Neural cell (in vitro differentiated cells): ENCODE measurements around the gene CNTNAP5. TPM values are rescaled to one million over a fixed set of nuclear protein-coding genes. Genes with fewer than 3 reads are reported as not detected.

Experiments used
- H2AFZ ChIP-seq: fragments of 200-600, 300-800 bp; sonication (generic), shearing (Covaris generic); 2 replicates; pipeline ENCODE4 v1.6.0; 2014; ENCODE audit warnings: low read depth, mild to moderate bottlenecking, antibody characterized with exemption, low read length, moderate library complexity
- H3F3A ChIP-seq: fragments of 200-600 bp; shearing (Covaris generic); 2 replicates; pipeline ENCODE4 v1.6.1; 2016; ENCODE audit warnings: mild to moderate bottlenecking, moderate library complexity, mixed read lengths, antibody characterized with exemption, low read length; ENCODE audit not compliant: insufficient read depth, poor library complexity, severe bottlenecking
- H3K27ac ChIP-seq: fragments of 200-600, 300-800 bp; sonication (generic), shearing (Covaris generic); 2 replicates; pipeline ENCODE4 v1.5.1; 2014; ENCODE audit warnings: mild to moderate bottlenecking, low read length, moderate library complexity
- H3K27me3 ChIP-seq: fragments of 300-800, 200-600 bp; sonication (generic), shearing (Covaris generic); 2 replicates; pipeline ENCODE4 v1.6.0; 2014; ENCODE audit warnings: mild to moderate bottlenecking, low read depth, low read length, moderate library complexity; ENCODE audit not compliant: insufficient read depth
- H3K36me3 ChIP-seq: fragments of 300-800, 200-600 bp; sonication (generic), shearing (Covaris generic); 2 replicates; pipeline ENCODE4 v1.5.1; 2014; ENCODE audit warnings: mild to moderate bottlenecking, antibody characterized with exemption, low read length, moderate library complexity; ENCODE audit not compliant: insufficient read depth
- H3K4me2 ChIP-seq: fragments of 300-800, 200-600 bp; sonication (generic), shearing (Covaris generic); 2 replicates; pipeline ENCODE4 v1.6.0; 2014; ENCODE audit warnings: mild to moderate bottlenecking, low read length
- H3K4me3 ChIP-seq: fragments of 300-800, 200-600 bp; sonication (generic), shearing (Covaris generic); 2 replicates; pipeline ENCODE4 v1.5.1; 2014; ENCODE audit warnings: mild to moderate bottlenecking, low read length, moderate library complexity
- H3K79me2 ChIP-seq: fragments of 200-600 bp; shearing (Covaris generic); replicated peaks from 2 replicates; pipeline ENCODE4 v1.6.0; 2014; ENCODE audit warnings: mild to moderate bottlenecking, low read length, moderate library complexity; ENCODE audit not compliant: insufficient read depth
- H3K9ac ChIP-seq: fragments of 300-800, 200-600 bp; sonication (generic), shearing (Covaris generic); 2 replicates; pipeline ENCODE4 v1.6.1; 2016; ENCODE audit warnings: mild to moderate bottlenecking, low read length, mixed read lengths
- H3K9me2 ChIP-seq: fragments of 200-600 bp; shearing (Covaris generic); 2 replicates; pipeline ENCODE4 v1.6.1; 2016; ENCODE audit warnings: mild to moderate bottlenecking, low read length, mixed read lengths; ENCODE audit not compliant: insufficient read depth
- H3K9me3 ChIP-seq: fragments of 200-600, 300-800 bp; sonication (generic), shearing (Covaris generic); 2 replicates; pipeline ENCODE4 v1.6.1; 2016; ENCODE audit warnings: mild to moderate bottlenecking, mixed run types, low read length, moderate library complexity, mixed read lengths
- H4K20me1 ChIP-seq: fragments of 200-600 bp; shearing (Covaris generic); 2 replicates; pipeline ENCODE4 v1.6.1; 2016; ENCODE audit warnings: mild to moderate bottlenecking, mixed run types; ENCODE audit not compliant: insufficient read depth
- CTCF ChIP-seq: fragments of 450-650 bp; IDR thresholded peaks from 2 replicates; pipeline ENCODE4 v1.5.1; 2014; ENCODE audit warnings: antibody characterized with exemption, mild to moderate bottlenecking, moderate library complexity; ENCODE audit not compliant: poor library complexity, severe bottlenecking
- EP300 ChIP-seq: fragments of 450-650 bp; conservative IDR thresholded peaks from 2 replicates; pipeline ENCODE4 v1.6.1; 2014; ENCODE audit warnings: antibody characterized with exemption, mild to moderate bottlenecking, moderate library complexity; ENCODE audit not compliant: poor library complexity, severe bottlenecking
- EZH2 ChIP-seq: fragments of 200-600, 300-800 bp; shearing (Covaris generic), sonication (generic); IDR thresholded peaks from 2 replicates; pipeline ENCODE4 v1.6.1; 2014; ENCODE audit warnings: antibody characterized with exemption, low read length, borderline replicate concordance, mild to moderate bottlenecking; ENCODE audit not compliant: insufficient read depth, poor library complexity, severe bottlenecking
- MXI1 ChIP-seq: fragments of 450-650 bp; conservative IDR thresholded peaks from 2 replicates; pipeline ENCODE4 v1.6.1; 2014; ENCODE audit warnings: antibody characterized with exemption, mild to moderate bottlenecking; ENCODE audit not compliant: poor library complexity, severe bottlenecking
- POLR2AphosphoS5 ChIP-seq: IDR thresholded peaks from 2 replicates; pipeline ENCODE4 v1.6.1; 2012
- RAD21 ChIP-seq: fragments of 450-650 bp; conservative IDR thresholded peaks from 2 replicates; pipeline ENCODE4 v1.6.1; 2014; ENCODE audit warnings: antibody characterized with exemption, mild to moderate bottlenecking, moderate library complexity
- REST ChIP-seq: IDR thresholded peaks from 2 replicates; pipeline ENCODE4 v1.6.1; 2012; ENCODE audit warnings: borderline replicate concordance
- SMC3 ChIP-seq: fragments of 450-650 bp; conservative IDR thresholded peaks from 2 replicates; pipeline ENCODE4 v1.6.1; 2014; ENCODE audit warnings: antibody characterized with exemption, mild to moderate bottlenecking, moderate library complexity; ENCODE audit not compliant: poor library complexity
- TAF1 ChIP-seq: IDR thresholded peaks from 2 replicates; pipeline ENCODE4 v1.6.1; 2012; ENCODE audit warnings: low read depth
- polyA plus RNA-seq: library from polyadenylated mRNA; depleted of rRNA; stranded (reverse); fragments of >200 nt; gene quantifications from 2 replicates; pipeline ENCODE4 v1.2.3, GENCODE V29; 2014

CNTNAP5 gene
- polyA plus RNA-seq, 1 donor from 2014 or later, result 19.3 TPM

GRCh38 chr2:124582387-124582786 lies 557.3 kb downstream of the CNTNAP5 start:
- Histone ChIP-seq H3K9ac (no peak overlapping the region), H3K79me2 (no peaks in the 10 kb centered on the region), H3K27ac (no peak overlapping the region), H3K4me2 (no peak overlapping the region), H2AFZ (no peak overlapping the region), H3K27me3 (no peaks in the 10 kb centered on the region), H3K9me3 (no peaks in the 10 kb centered on the region), H3K9me2 (no peaks in the 10 kb centered on the region), H4K20me1 (no peaks in the 10 kb centered on the region), H3F3A (no peaks in the 10 kb centered on the region), H3K36me3 (no peaks in the 10 kb centered on the region), H3K4me3 (no peak overlapping the region)
- TF ChIP-seq REST (no peak), EZH2 (no peak), CTCF (no peak), POLR2AphosphoS5 (no peak), RAD21 (no peak), MXI1 (no peak), EP300 (no peak), TAF1 (no peak), SMC3 (no peak)

- H3K9me2 ChIP-seq, result no peaks in the 10 kb centered on the region
- no peak overlapping the region for H3K27ac ChIP-seq
- no peak overlapping the region for H2AFZ ChIP-seq
- no peak overlapping the region for H3K4me2 ChIP-seq
- TF ChIP-seq CTCF (no peak), MXI1 (no peak), REST (no peak), SMC3 (no peak)
- no peak overlapping the region for H3K4me3 ChIP-seq
- H3K79me2 ChIP-seq, result no peaks in the 10 kb centered on the region
- no peak overlapping the region for H3K9ac ChIP-seq
- no peaks in the 10 kb centered on the region for H3F3A ChIP-seq
- H3K9me3 ChIP-seq, result no peaks in the 10 kb centered on the region
- H3K36me3 ChIP-seq, result no peaks in the 10 kb centered on the region
- H3K27me3 ChIP-seq, result no peaks in the 10 kb centered on the region
- H4K20me1 ChIP-seq, result no peaks in the 10 kb centered on the region
Measured at GRCh38 chr2:124584615-124585014, 559.5 kb downstream of the CNTNAP5 start.
